Activated CD8-positive, alpha-beta memory T cell treated with anti-CD3 and anti-CD28 coated beads for 1 hour (primary cell): ENCODE data around the gene IFT88.

Experiments
- DNase-seq, 2 donors: peaks; one replicate each; pipeline ENCODE4 v3.0.0-alpha.2; 2020; ENCODE audit warnings: low read depth in 1 of 2; ENCODE audit errors: extremely low read depth in 1 of 2

Gene IFT88

DNA sequence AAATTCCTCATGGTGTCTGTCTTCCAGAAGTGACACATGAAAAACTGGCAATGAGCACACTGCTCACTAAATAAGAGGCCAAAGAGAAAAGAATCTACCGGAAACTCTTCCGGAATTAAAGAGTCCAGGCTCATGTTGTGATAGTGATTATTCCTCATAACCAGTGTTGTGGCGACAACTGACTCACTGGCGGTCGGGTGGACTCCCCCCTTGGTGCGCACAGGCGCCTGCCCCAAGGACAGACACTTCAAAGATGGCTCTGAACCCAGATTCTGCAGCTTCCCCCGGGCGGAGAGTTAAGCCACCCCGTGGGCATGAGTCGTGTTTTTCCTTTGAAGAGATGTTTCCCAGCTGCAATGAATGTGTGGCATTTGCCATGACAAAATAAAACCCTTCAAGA is 146.8 kb downstream of the IFT88 start:
- DNase-seq, result no peak

DNA sequence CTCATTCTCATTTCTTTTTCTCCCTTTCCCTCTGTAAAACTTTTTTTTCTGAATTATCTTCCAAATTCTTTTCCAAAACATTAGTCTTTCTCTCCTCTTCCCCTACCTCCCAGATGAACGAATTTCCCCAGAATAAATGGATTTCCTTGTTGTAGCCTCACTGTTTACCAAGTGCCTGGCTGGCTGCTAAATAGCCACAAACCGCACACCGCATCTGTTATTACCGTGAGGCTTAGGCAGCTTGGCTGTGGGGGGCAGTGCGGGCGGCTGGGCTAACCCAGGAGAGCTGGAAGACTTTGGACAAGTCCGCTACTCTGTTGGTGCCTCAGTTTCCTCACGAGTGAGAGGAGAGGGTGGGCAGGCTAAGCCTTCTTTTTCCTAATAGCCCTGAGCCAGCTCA is 147.2 kb downstream of the IFT88 start:
- no peak for DNase-seq

DNA sequence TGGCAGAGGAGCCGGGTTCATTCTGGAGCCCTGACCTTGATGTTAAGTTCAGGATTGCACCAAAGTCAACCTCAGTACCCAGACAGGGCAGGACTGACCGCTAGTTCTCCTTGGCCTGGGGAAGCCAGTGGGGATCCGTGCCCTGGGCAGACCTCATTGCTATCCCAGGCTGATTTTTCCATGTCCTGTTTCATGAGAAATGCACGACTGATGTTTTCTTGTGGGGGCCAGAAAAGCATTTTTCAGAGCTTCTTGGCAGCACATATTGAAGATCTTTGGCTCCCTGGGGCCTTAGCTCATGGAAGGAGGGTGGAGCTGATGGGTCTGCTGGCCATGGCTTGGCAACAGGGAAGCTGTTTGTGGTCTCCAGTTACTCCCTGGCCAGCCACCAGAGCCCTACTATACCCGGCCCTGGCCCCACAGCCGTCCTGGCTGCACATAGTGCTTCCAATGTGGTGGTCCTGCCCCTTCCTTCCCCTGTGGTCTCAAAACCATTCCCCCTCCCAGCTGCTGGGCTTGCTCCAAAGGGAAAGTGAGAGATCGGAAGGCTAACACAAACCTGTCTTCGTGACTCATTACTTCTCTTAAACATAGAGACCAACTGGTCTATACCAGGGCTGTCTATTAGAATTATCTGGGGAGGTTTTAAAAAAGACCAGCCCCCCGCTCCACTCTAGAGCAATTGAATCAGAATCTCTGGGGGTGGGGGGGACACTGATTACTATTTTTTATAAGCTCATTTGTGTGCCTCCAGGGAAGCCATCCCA is 147.8 kb downstream of the IFT88 start:
- DNase-seq, result no peak

DNA sequence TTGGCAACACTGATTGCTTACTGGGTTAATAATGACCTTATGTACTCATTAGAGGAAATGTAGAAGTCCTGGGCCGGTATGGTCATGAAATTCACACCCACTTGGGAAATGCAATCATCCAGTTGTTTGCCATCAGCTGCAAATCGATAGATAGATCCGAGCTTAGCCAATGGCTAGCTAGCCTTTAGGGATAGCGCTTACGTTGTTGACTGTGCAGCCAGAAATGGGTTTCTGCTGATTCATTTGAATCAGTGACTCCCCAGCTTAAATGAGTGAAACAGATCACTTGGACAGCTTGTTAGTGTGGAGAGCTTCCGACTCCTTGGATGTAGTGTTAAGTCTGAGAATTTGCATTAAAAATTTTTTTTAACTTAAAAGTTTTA is 148.4 kb downstream of the IFT88 start:
- no peak for DNase-seq

DNA sequence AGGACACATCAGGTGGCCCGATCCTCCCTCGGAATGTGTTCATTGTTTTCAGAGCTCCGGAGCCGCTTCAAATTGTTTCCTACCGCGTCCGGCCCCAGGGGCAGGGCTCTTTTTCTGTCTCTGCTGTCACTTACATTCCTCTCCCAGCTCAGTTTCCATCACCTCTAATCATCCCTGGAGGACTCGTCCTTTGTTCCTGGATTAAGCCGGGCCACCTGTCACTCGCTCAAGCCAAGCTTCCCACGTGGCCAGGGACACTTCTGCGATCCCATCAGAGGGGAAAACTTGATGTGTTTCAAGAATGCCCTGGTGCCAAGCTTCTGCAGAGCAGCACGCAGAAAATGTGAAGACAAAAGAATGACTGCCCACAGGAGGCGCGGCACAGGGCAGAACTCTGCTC is 150.0 kb downstream of the IFT88 start:
- DNase-seq, result no peak

DNA sequence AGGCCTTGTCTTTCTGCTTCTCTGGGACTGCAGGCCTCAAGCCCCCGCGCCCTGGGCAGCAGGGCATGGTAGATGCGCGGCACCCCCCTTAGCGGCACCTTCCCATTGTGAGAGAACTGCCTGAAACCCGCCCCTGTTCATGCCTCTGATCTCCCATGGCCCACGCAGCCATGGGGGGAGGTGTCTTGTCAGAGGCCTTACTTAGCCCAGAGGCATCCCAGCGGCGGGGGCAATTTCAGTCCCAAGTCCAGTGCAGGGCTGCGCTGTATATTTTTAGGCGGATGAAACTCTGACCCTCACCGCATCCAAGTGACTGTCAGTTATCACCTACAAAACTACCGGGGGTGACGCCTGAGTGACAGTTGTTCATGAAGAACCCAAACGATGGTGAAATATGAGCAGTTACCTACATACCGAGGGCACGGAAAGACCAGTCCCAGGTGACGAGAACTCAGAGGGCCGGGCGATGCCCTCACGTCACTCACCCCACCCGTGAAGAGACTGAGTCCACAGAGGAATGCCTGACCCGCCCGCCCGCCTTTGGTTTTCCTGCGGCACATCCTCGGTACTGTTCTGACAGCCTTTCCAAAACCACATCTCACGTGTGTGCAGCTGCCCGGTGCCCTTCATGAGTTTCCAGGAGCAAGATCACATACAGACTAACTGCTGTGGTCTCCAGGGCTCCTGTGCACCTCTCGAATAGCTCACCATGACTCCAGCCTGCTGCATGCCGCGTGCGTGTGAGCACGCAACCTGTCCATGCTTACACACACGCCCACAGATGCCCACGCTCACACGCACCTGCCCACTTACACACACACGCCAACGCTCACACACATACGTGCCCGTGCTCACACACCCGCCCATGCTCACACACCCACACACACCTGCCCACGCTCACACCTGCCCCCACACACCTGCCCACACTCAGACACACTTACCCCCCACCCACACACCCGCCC is 150.9 kb downstream of the IFT88 start:
- no peak for DNase-seq

DNA sequence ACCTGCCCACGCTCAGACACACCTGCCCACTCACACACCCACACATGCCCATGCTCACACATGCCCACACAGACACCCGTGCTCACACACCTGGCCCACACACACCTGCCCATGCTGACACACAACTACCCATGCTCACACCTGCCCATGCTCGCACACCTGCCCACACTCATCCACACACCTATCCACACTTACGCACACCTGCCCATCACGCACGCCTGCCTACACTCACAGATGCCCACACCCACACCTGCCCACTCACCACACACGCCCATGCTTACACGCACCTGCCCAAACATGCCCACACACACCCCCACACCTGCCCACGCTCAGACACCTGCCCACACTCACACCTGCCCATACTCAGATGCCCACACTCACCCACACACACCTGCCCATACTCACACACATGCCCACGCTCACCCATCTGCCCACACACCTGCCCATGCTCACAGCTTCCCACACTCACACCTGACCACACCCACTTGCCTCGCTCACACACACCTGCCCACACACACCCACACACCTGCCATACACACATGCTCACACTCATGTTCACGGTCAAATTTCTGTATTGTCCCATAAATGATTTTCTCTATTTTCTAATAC is 152.1 kb downstream of the IFT88 start:
- no peak for DNase-seq

DNA sequence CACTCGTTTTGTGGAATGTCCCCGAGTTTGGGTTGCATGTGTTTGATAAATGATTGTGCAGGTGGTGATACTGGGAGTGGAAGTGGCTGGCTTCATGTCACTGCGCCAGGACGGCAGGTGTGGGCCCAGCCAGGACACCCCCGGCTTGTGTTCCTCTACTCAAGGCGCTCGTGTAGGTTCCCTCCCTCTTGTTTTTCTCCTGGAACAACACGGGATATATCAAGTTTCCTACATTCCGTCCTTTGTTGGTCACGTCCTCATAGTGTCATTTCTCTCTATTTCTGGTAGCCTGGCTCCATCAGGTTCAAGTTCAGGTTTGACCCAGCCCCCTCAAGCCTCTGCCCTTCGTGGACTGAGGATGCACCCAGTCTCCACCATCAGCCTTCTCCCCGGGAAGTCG is 152.8 kb downstream of the IFT88 start:
- no peak for DNase-seq

DNA sequence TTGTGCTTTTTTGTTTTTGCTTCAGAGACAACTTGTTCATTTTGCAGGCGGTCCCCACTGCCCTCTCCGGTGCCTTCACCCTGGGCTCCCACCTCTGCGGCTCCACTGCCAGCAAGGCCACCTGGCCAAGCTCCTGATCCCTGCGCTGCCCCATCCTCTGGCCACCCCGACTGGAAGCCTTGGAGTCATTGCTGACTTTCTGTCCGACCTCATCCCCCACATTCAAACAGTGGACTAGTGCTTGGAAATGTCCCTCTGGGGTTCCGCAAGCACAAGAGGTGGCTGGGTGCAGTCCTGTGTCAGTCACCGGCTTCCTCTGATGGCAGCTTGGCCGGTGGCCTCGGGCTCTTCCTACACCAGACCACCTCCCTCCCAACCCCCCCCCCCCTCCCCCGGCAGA is 153.5 kb downstream of the IFT88 start:
- DNase-seq, result no peak

DNA sequence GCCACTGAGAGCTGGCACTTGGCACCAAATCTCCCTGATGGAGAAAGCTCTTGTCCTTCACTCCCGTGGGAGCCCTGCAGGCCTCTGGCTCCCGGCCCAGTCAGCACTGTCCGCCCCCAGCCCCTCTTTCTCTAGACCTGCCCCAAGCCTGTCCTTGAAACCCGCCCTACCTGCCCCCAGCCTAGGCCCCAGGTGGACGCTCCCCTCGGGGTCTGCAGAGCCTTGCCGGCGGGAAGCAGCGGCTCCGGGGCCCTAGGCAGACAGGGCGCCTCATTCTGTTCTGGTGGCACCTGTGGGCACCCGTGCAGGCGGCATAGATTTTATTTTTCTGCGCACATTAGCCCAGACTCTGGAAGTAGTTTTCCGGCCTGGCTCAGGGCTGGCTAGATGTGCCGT is 154.1 kb downstream of the IFT88 start:
- DNase-seq, result no peak

DNA sequence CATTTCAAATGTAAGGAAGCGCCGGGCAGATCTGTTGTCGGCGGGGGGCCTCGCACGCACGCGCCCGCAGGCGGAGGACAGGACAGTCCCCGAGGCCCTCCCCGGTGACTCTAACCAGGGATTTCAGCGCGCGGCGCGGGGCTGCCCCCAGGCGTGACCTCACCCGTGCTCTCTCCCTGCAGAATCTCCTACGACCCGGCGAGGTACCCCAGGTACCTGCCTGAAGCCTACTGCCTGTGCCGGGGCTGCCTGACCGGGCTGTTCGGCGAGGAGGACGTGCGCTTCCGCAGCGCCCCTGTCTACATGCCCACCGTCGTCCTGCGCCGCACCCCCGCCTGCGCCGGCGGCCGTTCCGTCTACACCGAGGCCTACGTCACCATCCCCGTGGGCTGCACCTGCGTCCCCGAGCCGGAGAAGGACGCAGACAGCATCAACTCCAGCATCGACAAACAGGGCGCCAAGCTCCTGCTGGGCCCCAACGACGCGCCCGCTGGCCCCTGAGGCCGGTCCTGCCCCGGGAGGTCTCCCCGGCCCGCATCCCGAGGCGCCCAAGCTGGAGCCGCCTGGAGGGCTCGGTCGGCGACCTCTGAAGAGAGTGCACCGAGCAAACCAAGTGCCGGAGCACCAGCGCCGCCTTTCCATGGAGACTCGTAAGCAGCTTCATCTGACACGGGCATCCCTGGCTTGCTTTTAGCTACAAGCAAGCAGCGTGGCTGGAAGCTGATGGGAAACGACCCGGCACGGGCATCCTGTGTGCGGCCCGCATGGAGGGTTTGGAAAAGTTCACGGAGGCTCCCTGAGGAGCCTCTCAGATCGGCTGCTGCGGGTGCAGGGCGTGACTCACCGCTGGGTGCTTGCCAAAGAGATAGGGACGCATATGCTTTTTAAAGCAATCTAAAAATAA is 154.7 kb downstream of the IFT88 start:
- DNase-seq, result no peak

DNA sequence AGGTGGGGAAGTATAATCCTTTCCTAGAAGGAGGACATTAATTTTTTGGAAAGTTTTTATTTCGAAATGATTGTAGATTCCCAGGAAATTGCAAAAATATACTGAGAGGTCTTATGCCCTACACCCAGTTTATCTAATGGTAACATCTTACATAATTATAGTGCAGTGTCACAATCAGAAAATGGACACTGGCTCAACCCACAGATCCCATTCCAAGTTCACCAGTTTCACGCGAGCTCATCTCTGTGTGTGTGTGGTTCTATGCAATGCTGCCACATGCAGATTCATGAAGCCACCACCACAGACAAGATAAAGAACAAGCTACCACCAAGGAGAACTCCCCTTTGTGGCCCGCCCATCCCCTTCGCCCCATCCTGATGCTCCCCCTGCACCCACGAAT is 160.9 kb downstream of the IFT88 start:
- DNase-seq, result no peak

DNA sequence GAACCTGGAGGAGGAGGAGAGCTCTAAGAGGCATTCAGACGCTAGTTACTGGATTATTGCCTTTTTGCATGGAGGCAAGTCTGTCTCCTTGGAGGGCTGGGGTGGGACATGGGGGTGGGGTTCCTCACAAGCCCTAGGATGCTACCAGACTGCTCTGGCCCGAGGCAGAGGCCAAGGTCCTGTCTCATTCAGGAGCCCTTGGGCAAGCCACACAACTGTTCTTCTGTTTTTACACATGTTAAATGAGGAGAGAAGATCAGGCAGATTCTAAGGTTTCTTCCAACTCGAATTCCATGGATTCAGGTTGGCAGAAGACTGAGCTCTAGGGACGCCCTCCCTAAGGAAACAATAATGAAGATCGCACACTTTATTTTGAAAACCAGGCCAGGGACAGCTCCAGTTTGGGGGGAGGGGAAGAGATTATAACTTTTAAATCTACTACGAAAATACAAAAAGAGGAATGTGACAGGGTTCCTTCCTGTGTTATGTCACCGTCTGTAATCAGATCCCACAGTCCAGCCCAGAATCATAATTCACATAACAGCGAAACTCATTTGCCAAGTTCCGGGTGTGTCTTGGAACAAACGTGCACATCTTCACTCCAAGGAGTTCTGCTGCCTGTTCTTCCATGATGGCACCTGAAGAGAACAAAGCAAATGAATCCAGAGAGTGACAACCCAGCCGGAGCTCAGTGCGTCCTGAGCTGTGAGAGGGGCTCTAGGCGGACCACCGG is 161.8 kb downstream of the IFT88 start:
- no peak for DNase-seq

DNA sequence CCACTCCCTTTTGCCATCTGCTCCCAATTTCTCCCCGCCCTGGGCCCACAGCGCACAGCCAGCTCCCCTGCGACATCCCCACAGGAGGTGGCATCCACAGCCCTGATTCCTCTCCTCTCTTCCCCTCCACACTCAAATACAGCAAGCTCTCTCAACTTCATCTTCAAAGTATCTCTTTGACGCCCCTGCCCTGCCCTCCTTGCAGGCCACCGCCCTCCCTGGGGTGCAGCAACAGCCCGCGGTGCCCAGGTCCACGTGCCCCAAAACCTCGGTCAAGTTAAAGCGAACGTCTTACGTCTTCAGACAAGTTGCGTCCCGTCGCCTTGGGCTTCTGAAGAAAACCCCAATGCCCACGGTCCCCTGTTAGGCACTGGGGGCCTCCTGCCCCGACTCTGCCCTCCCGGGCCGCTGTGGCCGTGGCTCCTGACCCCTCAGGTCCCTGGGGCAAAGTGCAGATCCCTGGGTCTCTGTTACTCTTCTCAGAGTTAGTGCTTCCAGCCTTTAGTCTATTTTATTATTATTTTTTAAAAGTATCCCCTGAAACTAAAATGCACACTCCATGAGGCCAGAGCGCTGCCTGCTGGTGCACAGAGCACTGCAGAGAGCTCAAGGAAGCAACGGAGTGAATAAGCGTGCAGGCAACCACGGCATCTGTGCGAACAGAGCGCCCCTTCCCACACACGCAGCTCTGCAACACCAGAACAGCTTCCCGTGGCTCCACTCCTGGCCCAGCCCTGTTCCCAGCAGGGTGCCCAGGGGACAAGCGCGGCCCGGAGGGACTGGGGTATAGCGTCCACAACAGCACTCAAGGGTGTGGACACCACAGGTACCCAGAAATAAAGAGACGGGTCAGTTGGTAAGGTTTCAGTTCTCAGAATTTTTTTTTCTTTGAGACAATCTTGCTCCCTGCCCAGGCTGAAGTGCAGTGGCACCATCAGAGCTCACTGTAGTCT is 163.0 kb downstream of the IFT88 start:
- no peak for DNase-seq

DNA sequence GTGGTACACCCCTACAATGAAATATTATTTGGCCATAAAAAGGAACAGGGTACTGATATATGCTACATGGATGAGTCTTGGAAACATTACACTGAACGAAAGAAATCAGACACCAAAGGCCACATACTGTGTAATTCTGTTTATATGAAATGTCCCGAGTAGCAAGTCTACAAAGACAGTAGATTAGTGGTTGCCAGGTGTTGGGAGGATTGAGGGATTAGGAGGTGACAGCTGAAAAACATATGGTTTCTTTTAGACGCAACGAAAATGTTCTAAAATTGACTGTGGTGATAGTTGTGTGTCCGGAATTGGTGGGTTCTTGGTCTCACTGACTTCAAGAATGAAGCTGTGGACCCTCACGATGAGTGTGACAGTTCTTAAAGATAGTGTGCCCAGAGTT is 171.7 kb downstream of the IFT88 start:
- DNase-seq, result no peak

DNA sequence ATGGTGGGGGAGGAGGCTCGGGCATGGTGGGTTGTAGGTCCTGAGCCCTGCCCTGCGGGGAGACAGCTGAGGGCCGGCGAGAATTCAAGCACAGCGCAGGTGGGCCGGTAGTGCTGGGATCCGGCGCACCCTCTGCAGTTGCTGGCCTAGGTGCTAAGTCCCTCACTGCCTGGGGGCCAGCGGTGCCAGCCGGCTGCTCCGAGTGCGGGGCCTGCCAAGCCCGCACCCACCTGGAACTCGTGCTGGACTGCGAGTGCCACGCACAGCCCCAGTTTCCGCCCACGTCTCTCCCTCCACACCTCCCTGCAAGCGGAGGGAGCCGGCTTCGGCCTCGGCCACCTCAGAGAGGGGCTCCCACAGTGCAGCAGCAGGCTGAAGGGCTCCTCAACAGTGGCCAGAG is 173.1 kb downstream of the IFT88 start:
- no peak for DNase-seq
